RWPE2 (cell line): ENCODE data around the gene ANKRD27.

Experiments
- ATAC-seq: fragments of 200-7000 bp; cut with Tn5 transposase; 3 replicates; pipeline ENCODE4 v1.9.1; 2021; ENCODE audit warnings: low read depth
- DNase-seq: peaks from one replicate; pipeline ENCODE4 v3.0.0-alpha.2; 2020; ENCODE audit warnings: low spot score
- H3K27ac ChIP-seq: fragments of 450-650 bp; 2 replicates; pipeline ENCODE4 v1.5.1; 2017; ENCODE audit warnings: mild to moderate bottlenecking; ENCODE audit not compliant: poor library complexity, severe bottlenecking
- H3K27me3 ChIP-seq: fragments of 250-450 bp; sonication (Bioruptor Pico); 2 replicates; pipeline ENCODE4 v1.5.1; 2021; ENCODE audit warnings: mild to moderate bottlenecking, moderate library complexity; ENCODE audit not compliant: insufficient read depth, poor library complexity, severe bottlenecking
- H3K36me3 ChIP-seq: fragments of 250-450 bp; sonication (Bioruptor Pico); 2 replicates; pipeline ENCODE4 v1.5.1; 2020; ENCODE audit warnings: low read depth, mild to moderate bottlenecking, moderate library complexity
- H3K4me1 ChIP-seq: fragments of 250-450 bp; sonication (Bioruptor Pico); 2 replicates; pipeline ENCODE4 v1.5.1; 2021; ENCODE audit warnings: mild to moderate bottlenecking, moderate library complexity; ENCODE audit not compliant: insufficient read depth, poor library complexity, severe bottlenecking
- H3K4me3 ChIP-seq: fragments of 250-450 bp; sonication (Bioruptor Pico); 2 replicates; pipeline ENCODE4 v1.5.1; 2021; ENCODE audit warnings: mild to moderate bottlenecking, moderate library complexity; ENCODE audit not compliant: severe bottlenecking
- H3K9me3 ChIP-seq: fragments of 250-450 bp; sonication (Bioruptor Pico); 2 replicates; pipeline ENCODE4 v1.5.1; 2021; ENCODE audit warnings: mild to moderate bottlenecking, moderate library complexity; ENCODE audit not compliant: severe bottlenecking
- TF ChIP-seq, protein P1 (sequence below): fragments of 450-650 bp; IDR thresholded peaks from one replicate; pipeline ENCODE4 v1.5.1; 2017; ENCODE audit warnings: mild to moderate bottlenecking, moderate library complexity; ENCODE audit not compliant: poor library complexity, severe bottlenecking

ANKRD27 gene

DNA sequence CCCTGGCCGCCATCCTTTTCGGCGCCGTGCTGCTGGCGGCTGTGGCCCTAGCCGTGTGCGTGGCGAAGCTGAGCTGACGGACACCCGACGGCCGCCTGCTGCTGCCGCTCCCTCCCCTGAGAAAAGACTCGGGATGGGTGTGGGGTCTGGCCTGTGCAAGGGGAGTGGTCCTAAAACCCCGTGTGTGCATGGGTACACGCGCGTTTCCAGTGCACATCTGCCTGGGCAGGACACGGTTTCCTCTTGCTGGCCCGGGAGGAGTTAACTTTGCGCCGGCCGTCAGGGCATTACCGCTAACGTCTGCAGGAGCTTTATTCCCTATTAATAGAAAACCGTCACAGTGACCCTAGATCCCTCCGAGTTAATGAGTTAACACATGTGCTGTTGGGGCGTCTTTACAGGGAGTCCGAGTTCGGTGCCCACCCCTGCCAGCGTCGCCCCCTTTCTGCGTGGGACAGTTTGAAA lies 1.9 kb upstream of the ANKRD27 start:
- DNase-seq (no peak), ATAC-seq (no peak)
- Histone ChIP-seq H3K27ac (no peak overlapping the region), H3K36me3 (no peaks in the 10 kb centered on the region), H3K4me3 (no peak overlapping the region), H3K27me3 (peaks cover 25% of the 10 kb centered on the region), H3K9me3 (no peaks in the 10 kb centered on the region), H3K4me1 (no peaks in the 10 kb centered on the region)
- TF ChIP-seq, protein P1, sequence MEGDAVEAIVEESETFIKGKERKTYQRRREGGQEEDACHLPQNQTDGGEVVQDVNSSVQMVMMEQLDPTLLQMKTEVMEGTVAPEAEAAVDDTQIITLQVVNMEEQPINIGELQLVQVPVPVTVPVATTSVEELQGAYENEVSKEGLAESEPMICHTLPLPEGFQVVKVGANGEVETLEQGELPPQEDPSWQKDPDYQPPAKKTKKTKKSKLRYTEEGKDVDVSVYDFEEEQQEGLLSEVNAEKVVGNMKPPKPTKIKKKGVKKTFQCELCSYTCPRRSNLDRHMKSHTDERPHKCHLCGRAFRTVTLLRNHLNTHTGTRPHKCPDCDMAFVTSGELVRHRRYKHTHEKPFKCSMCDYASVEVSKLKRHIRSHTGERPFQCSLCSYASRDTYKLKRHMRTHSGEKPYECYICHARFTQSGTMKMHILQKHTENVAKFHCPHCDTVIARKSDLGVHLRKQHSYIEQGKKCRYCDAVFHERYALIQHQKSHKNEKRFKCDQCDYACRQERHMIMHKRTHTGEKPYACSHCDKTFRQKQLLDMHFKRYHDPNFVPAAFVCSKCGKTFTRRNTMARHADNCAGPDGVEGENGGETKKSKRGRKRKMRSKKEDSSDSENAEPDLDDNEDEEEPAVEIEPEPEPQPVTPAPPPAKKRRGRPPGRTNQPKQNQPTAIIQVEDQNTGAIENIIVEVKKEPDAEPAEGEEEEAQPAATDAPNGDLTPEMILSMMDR, result no peak

DNA sequence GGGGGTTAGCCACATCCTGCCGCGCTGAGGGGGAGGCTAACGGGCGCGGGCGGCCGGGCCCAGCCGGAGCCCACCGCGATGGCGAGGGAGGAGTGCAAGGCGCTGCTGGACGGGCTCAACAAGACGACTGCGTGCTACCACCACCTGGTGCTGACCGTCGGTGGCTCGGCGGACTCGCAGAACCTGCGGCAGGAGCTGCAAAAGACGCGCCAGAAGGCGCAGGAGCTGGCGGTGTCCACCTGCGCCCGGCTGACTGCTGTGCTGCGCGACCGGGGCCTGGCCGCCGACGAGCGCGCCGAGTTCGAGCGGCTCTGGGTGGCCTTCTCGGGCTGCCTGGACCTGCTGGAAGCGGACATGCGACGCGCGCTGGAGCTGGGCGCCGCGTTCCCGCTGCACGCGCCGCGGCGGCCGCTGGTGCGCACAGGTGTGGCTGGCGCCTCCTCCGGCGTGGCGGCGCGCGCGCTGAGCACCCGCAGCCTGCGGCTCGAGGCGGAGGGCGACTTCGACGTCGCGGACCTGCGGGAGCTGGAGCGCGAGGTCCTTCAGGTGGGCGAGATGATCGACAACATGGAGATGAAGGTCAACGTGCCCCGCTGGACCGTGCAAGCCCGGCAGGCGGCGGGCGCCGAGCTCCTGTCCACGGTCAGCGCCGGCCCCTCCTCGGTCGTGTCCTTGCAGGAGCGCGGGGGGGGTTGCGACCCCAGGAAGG lies 1.4 kb upstream of the ANKRD27 start:
- DNase-seq (no peak), ATAC-seq (peak; percentile 15)
- Histone ChIP-seq H3K9me3 (no peaks in the 10 kb centered on the region), H3K27ac (no peak overlapping the region), H3K4me3 (peak overlapping the region; percentile 67), H3K27me3 (peaks cover 25% of the 10 kb centered on the region), H3K36me3 (0 out of 2 replicates have a peak, but pooled peaks cover 1% of the 10 kb centered on the region), H3K4me1 (no peaks in the 10 kb centered on the region)
- TF ChIP-seq, protein P1, result peak; percentile 24

DNA sequence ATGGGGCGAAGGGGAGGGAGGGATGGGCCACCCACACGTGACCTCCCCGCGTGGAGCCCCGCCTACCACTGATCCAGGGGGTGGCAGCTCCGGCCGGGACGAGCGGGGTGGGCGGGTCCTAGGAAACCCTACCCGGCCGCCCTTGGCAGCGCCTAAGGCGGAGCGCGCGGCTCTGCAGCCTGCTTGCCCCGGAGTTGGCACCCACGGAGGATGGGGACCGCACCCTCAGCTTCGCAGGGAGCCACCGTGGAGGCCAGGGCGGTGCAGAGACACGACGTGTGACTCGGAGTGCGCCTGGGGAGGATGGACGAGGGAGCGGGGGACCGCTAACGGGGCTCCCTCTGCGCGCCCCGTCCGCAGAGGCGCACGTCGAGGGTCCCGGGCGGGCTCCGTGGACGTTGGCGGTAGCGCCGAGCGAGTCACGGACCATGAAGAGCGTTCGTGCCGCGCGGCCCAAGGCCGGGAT lies 773 bp upstream of the ANKRD27 start, which contains the start of gene RGS9BP:
Gene RGS9BP, plus strand, starts transcription at position 129 of the 466 bp plus-strand sequence. CDS start 416 bp downstream, outside the sequence.
- peaks cover 25% of the 10 kb centered on the region for H3K27me3 ChIP-seq
- H3K27ac ChIP-seq, result peak within 1 kb of the TSS; percentile 26
- peak within 1 kb of the TSS; percentile 67 for H3K4me3 ChIP-seq
- 0 out of 2 replicates have a peak, but pooled peaks cover 2% of the 10 kb centered on the region for H3K36me3 ChIP-seq
- ATAC-seq, result peak; percentile 68
- TF ChIP-seq, protein P1, result no peak
- H3K4me1 ChIP-seq, result no peaks in the 10 kb centered on the region
- DNase-seq, result peak; percentile 80
- H3K9me3 ChIP-seq, result no peaks in the 10 kb centered on the region

DNA sequence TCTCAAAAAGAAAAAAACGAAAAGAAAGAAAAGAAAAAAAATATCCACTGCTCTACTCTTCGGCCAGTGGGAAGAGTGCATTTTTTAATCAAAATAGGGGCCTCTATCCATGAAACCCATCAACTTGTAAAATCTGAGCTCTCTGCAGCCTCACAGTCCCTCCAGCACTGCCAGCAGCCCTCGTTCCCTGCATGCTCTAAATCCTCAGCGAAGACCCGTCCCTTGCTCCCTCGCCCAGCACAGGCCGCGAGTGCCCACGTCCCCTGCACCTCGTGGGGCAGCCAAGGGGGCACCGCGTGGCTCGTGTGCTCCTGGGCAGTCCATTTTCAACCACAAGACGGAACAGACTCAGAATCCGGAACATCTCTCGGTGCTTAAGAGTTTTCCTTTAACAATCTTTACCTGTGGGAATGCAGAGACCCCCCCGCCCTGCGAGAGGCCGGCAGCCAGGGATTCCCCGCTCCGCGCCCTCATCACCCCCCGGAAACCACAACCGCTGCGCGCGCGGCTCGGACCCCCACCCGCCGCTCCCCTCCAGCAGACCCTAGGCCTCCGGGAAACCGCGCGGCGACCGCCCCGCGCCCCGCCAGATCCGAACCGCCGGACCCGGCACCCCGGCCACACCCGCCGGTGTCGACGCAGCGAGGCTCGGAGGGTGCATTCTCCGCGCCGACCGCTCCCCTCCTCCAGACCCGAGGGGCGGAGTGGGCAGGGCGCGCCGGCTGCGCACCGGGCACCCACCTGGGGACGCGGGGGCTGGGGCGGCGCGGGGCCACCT lies 638 bp downstream of the ANKRD27 start:
- no peaks in the 10 kb centered on the region for H3K4me1 ChIP-seq
- 0 out of 2 replicates have a peak, but pooled peaks cover 2% of the 10 kb centered on the region for H3K36me3 ChIP-seq
- ATAC-seq, result no peak

More for the DNA sequence above, 638 bp downstream of the ANKRD27 start:
- Histone ChIP-seq H3K4me3 (peak overlapping the region; percentile 67), H3K27me3 (peaks cover 25% of the 10 kb centered on the region), H3K27ac (peak overlapping the region; percentile 26), H3K9me3 (no peaks in the 10 kb centered on the region)
- no peak for DNase-seq
- TF ChIP-seq, protein P1, result no peak
